ENCODE measurements around the gene RPAP3. TPM values are rescaled to one million over a fixed set of nuclear protein-coding genes. Genes with fewer than 3 reads are reported as not detected.

The RPAP3 gene, protein sequence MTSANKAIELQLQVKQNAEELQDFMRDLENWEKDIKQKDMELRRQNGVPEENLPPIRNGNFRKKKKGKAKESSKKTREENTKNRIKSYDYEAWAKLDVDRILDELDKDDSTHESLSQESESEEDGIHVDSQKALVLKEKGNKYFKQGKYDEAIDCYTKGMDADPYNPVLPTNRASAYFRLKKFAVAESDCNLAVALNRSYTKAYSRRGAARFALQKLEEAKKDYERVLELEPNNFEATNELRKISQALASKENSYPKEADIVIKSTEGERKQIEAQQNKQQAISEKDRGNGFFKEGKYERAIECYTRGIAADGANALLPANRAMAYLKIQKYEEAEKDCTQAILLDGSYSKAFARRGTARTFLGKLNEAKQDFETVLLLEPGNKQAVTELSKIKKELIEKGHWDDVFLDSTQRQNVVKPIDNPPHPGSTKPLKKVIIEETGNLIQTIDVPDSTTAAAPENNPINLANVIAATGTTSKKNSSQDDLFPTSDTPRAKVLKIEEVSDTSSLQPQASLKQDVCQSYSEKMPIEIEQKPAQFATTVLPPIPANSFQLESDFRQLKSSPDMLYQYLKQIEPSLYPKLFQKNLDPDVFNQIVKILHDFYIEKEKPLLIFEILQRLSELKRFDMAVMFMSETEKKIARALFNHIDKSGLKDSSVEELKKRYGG
- total RNA-seq (2014; rRNA removed) (20.3 and 22.1 TPM in 2 replicates), Bru-seq, nascent RNA (percentile 76 among the genes with signal in this experiment), BruChase-seq, experiment 1, labeled RNA remaining after a 6-hour chase (percentile 79 among the genes with signal in this experiment), BruChase-seq, experiment 2, labeled RNA remaining after a 2-hour chase (percentile 82 among the genes with signal in this experiment)
- long read RNA-seq, full-length matches to known transcripts = 54 of 68 reads
- long read RNA-seq, partial matches to known transcripts = 8 of 68 reads
- long read RNA-seq, other reads (novel, unspliced or antisense) = 6 of 68 reads

DNA sequence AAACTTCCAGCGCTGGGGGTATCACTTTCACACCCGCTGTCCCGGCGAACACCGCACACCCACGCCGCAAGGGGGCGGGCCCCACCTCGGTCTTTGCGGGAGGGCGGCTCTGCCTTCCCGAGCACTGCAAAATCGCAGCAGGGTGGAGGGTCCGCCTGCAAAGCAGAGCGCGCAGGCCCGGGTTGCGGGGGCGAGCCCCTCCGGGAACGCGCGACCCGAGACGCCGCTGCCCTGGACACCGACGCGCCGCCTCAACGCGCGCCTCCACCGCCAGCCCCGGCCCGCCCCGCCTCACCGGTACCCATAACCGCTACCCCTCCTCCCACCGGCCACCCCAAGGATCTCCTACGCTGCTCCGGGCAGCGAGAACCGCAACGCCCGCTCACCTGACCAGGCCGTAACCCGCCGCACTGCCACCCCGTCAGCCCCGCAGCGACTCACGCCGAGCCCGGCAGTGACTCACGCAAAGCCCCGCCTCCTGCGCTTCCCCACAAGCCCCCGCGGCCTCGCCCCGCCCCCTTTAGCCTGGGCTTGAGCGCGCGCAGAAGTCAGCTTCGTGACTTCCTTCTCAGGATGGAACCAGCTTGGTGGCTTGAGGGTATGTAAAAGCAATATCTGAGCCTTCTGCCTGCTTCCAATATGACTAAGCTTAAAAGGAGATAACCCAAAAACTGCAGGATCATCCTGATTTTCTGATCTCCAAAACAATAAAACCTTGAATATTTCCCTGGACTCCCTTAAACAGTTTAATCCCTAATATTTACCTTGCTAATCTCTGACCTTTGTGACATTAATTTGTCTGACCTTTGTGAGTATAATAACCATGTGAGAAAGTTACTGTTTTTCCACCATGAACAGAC is at the start of gene RPAP3:
Gene RPAP3, minus strand, starts transcription at position 465 of the 860 bp plus-strand sequence. CDS start 3,190 bp downstream, outside the sequence.
- POLR2A ChIA-PET (ENCODE audit: unreplicated experiment) = no interaction called here
- peak; percentile 95 for ATAC-seq
- BruUV-seq (replicated peaks) = no TSS peak

DNA sequence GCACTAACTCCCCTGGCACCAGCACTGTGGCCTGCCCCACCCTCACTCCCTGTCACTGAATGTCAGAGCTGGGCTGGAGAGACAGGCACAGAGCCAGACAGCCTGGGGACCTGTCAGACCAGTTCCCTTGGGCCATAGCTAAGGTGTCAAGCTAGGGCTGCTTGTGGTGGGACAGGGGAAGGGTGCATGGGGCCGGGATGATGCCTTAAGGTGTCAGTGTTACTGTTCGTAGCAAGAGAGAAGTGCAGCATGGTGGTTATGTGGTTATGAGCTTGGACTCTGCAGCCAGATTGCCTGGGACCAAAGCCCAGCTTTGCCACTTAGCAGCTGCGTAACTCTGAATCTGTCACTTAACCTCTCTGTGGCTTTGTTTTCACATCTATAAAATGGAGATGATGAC is 49.1 kb upstream of the RPAP3 start:
- CTCF ChIA-PET = interaction anchor here (0.7 to 1.1 kb wide), 2 partner anchors 11 to 12 kb away, joined by 3 read pairs; no protein-coding TSS in a partner anchor
- Histone ChIP-seq H3K4me2 (ENCODE audit: low read length) (peak overlapping the region; percentile 59), H3K27ac (ENCODE audit: low read length) (peak overlapping the region; percentile 67), H3K27me3 (ENCODE audit: low read length) (no peaks in the 10 kb centered on the region), H3F3A (ENCODE audit: low read length, unreplicated experiment) (peaks cover 4% of the 10 kb centered on the region), H2AFZ (ENCODE audit: low read length) (no peak overlapping the region), H3K36me3 (ENCODE audit: low read depth, low read length) (no peaks in the 10 kb centered on the region), H3K9me3 (ENCODE audit: low read length) (no peaks in the 10 kb centered on the region), H3K4me3 (ENCODE audit: low read length) (peak overlapping the region; percentile 9; the same call in 1 of the 2 replicates), H3K9ac (ENCODE audit: low read length) (no peak overlapping the region), H3K4me1 (ENCODE audit: insufficient read depth, low read length) (peaks cover 68% of the 10 kb centered on the region), H3K9me2 (replicated peaks; ENCODE audit: low read length) (no peaks in the 10 kb centered on the region), H3K79me2 (ENCODE audit: low read length) (no peaks in the 10 kb centered on the region), H4K20me1 (ENCODE audit: low read length) (no peaks in the 10 kb centered on the region)
- intact Hi-C loops (cut with micrococcal nuclease) = no loop called here
- BruUV-seq (replicated peaks) = no TSS peak
- POLR2A ChIA-PET (ENCODE audit: unreplicated experiment) = no interaction called here
- DNase-seq (peak; percentile 84), ATAC-seq (no peak; the same call in 1 of the 2 replicates)
- TF ChIP-seq, protein P1, sequence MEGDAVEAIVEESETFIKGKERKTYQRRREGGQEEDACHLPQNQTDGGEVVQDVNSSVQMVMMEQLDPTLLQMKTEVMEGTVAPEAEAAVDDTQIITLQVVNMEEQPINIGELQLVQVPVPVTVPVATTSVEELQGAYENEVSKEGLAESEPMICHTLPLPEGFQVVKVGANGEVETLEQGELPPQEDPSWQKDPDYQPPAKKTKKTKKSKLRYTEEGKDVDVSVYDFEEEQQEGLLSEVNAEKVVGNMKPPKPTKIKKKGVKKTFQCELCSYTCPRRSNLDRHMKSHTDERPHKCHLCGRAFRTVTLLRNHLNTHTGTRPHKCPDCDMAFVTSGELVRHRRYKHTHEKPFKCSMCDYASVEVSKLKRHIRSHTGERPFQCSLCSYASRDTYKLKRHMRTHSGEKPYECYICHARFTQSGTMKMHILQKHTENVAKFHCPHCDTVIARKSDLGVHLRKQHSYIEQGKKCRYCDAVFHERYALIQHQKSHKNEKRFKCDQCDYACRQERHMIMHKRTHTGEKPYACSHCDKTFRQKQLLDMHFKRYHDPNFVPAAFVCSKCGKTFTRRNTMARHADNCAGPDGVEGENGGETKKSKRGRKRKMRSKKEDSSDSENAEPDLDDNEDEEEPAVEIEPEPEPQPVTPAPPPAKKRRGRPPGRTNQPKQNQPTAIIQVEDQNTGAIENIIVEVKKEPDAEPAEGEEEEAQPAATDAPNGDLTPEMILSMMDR (conservative IDR thresholded peaks at IDR 0.05; ENCODE audit: low read depth, low read length) = no peak
- TF ChIP-seq EZH2 (IDR thresholded peaks at IDR 0.05; ENCODE audit: low read length, unreplicated experiment) (no peak), EZH2phosphoT487 (IDR thresholded peaks at IDR 0.05; ENCODE audit: borderline replicate concordance, low read length) (no peak)

More for the DNA sequence above, at the start of gene RPAP3:
- intact Hi-C loops (cut with micrococcal nuclease) = no loop called here
- Histone ChIP-seq H3K4me2 (ENCODE audit: low read length) (peak within 1 kb of the TSS; percentile 90), H3K9me3 (ENCODE audit: low read length) (no peaks in the 10 kb centered on the region), H3K79me2 (ENCODE audit: low read length) (peaks cover 57% of the 10 kb centered on the region), H2AFZ (ENCODE audit: low read length) (peak within 1 kb of the TSS; percentile 72), H3F3A (ENCODE audit: low read length, unreplicated experiment) (no peaks in the 10 kb centered on the region), H3K9ac (ENCODE audit: low read length) (peak within 1 kb of the TSS; percentile 76), H3K27me3 (ENCODE audit: low read length) (no peaks in the 10 kb centered on the region), H3K9me2 (replicated peaks; ENCODE audit: low read length) (no peaks in the 10 kb centered on the region), H3K36me3 (ENCODE audit: low read depth, low read length) (peaks cover 6% of the 10 kb centered on the region), H3K4me3 (ENCODE audit: low read length) (peak within 1 kb of the TSS; percentile 74), H4K20me1 (ENCODE audit: low read length) (no peaks in the 10 kb centered on the region), H3K27ac (ENCODE audit: low read length) (peak within 1 kb of the TSS; percentile 21), H3K4me1 (ENCODE audit: insufficient read depth, low read length) (peaks cover 17% of the 10 kb centered on the region)
- no peak for TF ChIP-seq EZH2 (IDR thresholded peaks at IDR 0.05; ENCODE audit: low read length, unreplicated experiment)
- TF ChIP-seq, protein P1 (conservative IDR thresholded peaks at IDR 0.05; ENCODE audit: low read depth, low read length) = peak; percentile 63
- CTCF ChIA-PET = interaction anchor here (0.6 to 0.8 kb wide), 6 partner anchors 14 to 1534 kb away, joined by 3 to 6 read pairs (median 3); no protein-coding TSS in a partner anchor
- peak; percentile 95 for DNase-seq
